ENCODE measurements around the gene PLXNB1.
"Not testable (repeated sequence)": the region's sequence is repeated elsewhere in the genome, so short reads cannot be mapped to it uniquely, and the experiment has no call there.

Gene PLXNB1

GRCh38 chr3:48429960-48430707 is at the start of gene PLXNB1:
Gene PLXNB1, minus strand, starts transcription at chr3:48430086. Its CDS starts 5,475 bp downstream, at chr3:48424611.
- peak within 1 kb of the TSS; percentile 38 for H3K27ac ChIP-seq (ENCODE audit: low read length)
- peak within 1 kb of the TSS; percentile 76 for H3K4me3 ChIP-seq (ENCODE audit: low read length)
- no peaks in the 10 kb centered on the region for H3K9me3 ChIP-seq (ENCODE audit: control insufficient read depth, low read depth, low read length)
- H3K4me1 ChIP-seq (ENCODE audit: control insufficient read depth, low read depth, low read length), result peaks cover 17% of the 10 kb centered on the region
- no peaks in the 10 kb centered on the region for H3K27me3 ChIP-seq (ENCODE audit: control insufficient read depth, insufficient read depth, low read length)
- peaks cover 20% of the 10 kb centered on the region for H3K36me3 ChIP-seq (ENCODE audit: control insufficient read depth, low read depth, low read length)
- H3K9ac ChIP-seq (ENCODE audit: low read length), result peak within 1 kb of the TSS; percentile 79

- H3K27me3 ChIP-seq (ENCODE audit: control insufficient read depth, insufficient read depth, low read length), result no peaks in the 10 kb centered on the region
- peaks cover 11% of the 10 kb centered on the region for H3K4me1 ChIP-seq (ENCODE audit: control insufficient read depth, low read depth, low read length)
- no peak overlapping the region for H3K9ac ChIP-seq (ENCODE audit: low read length)
- H3K36me3 ChIP-seq (ENCODE audit: control insufficient read depth, low read depth, low read length), result no peaks in the 10 kb centered on the region
- no peaks in the 10 kb centered on the region for H3K9me3 ChIP-seq (ENCODE audit: control insufficient read depth, low read depth, low read length)
- H3K4me3 ChIP-seq (ENCODE audit: low read length), result no peak overlapping the region
- no peak overlapping the region for H3K27ac ChIP-seq (ENCODE audit: low read length)
Observed at GRCh38 chr3:48478626-48479555, 49.0 kb upstream of the PLXNB1 start.

- H3K9ac ChIP-seq (ENCODE audit: low read length), result no peak overlapping the region
Observed at GRCh38 chr3:48477959-48478520, 48.2 kb upstream of the PLXNB1 start.

GRCh38 chr3:48476426-48477053 is 46.7 kb upstream of the PLXNB1 start:
- Histone ChIP-seq H3K4me3 (ENCODE audit: low read length) (no peak overlapping the region), H3K4me1 (ENCODE audit: control insufficient read depth, low read depth, low read length) (peaks cover 15% of the 10 kb centered on the region), H3K27me3 (ENCODE audit: control insufficient read depth, insufficient read depth, low read length) (no peaks in the 10 kb centered on the region), H3K36me3 (ENCODE audit: control insufficient read depth, low read depth, low read length) (no peaks in the 10 kb centered on the region), H3K9ac (ENCODE audit: low read length) (no peak overlapping the region), H3K27ac (ENCODE audit: low read length) (no peak overlapping the region), H3K9me3 (ENCODE audit: control insufficient read depth, low read depth, low read length) (no peaks in the 10 kb centered on the region)

More at GRCh38 chr3:48477959-48478520, 48.2 kb upstream of the PLXNB1 start:
- H3K4me1 ChIP-seq (ENCODE audit: control insufficient read depth, low read depth, low read length), result peaks cover 15% of the 10 kb centered on the region
- H3K36me3 ChIP-seq (ENCODE audit: control insufficient read depth, low read depth, low read length), result no peaks in the 10 kb centered on the region
- H3K4me3 ChIP-seq (ENCODE audit: low read length), result no peak overlapping the region
- no peak overlapping the region for H3K27ac ChIP-seq (ENCODE audit: low read length)
- H3K9me3 ChIP-seq (ENCODE audit: control insufficient read depth, low read depth, low read length), result no peaks in the 10 kb centered on the region
- no peaks in the 10 kb centered on the region for H3K27me3 ChIP-seq (ENCODE audit: control insufficient read depth, insufficient read depth, low read length)

GRCh38 chr3:48475188-48475587 is 45.3 kb upstream of the PLXNB1 start:
- H3K4me3 ChIP-seq (ENCODE audit: low read length), result peak overlapping the region; percentile 15
- H3K27ac ChIP-seq (ENCODE audit: low read length), result peak overlapping the region; percentile 40
- peak overlapping the region; percentile 13 for H3K9ac ChIP-seq (ENCODE audit: low read length)

GRCh38 chr3:48474619-48475018 is 44.7 kb upstream of the PLXNB1 start:
- Histone ChIP-seq H3K4me1 (ENCODE audit: control insufficient read depth, low read depth, low read length) (peaks cover 15% of the 10 kb centered on the region), H3K4me3 (ENCODE audit: low read length) (peak overlapping the region; percentile 15), H3K27me3 (ENCODE audit: control insufficient read depth, insufficient read depth, low read length) (no peaks in the 10 kb centered on the region), H3K36me3 (ENCODE audit: control insufficient read depth, low read depth, low read length) (peaks cover 4% of the 10 kb centered on the region), H3K27ac (ENCODE audit: low read length) (peak overlapping the region; percentile 40), H3K9ac (ENCODE audit: low read length) (peak overlapping the region; percentile 13), H3K9me3 (ENCODE audit: control insufficient read depth, low read depth, low read length) (no peaks in the 10 kb centered on the region)

More at GRCh38 chr3:48475188-48475587, 45.3 kb upstream of the PLXNB1 start:
- no peaks in the 10 kb centered on the region for H3K36me3 ChIP-seq (ENCODE audit: control insufficient read depth, low read depth, low read length)
- H3K4me1 ChIP-seq (ENCODE audit: control insufficient read depth, low read depth, low read length), result peaks cover 15% of the 10 kb centered on the region
- no peaks in the 10 kb centered on the region for H3K27me3 ChIP-seq (ENCODE audit: control insufficient read depth, insufficient read depth, low read length)
- H3K9me3 ChIP-seq (ENCODE audit: control insufficient read depth, low read depth, low read length), result no peaks in the 10 kb centered on the region

- not testable (repeated sequence) for H3K9ac ChIP-seq (ENCODE audit: low read length); H3K9me3 ChIP-seq (ENCODE audit: control insufficient read depth, low read depth, low read length); H3K27me3 ChIP-seq (ENCODE audit: control insufficient read depth, insufficient read depth, low read length); H3K4me3 ChIP-seq (ENCODE audit: low read length); H3K27ac ChIP-seq (ENCODE audit: low read length)
- H3K36me3 ChIP-seq (ENCODE audit: control insufficient read depth, low read depth, low read length), result peaks cover 10% of the 10 kb centered on the region
- peaks cover 15% of the 10 kb centered on the region for H3K4me1 ChIP-seq (ENCODE audit: control insufficient read depth, low read depth, low read length)
Observed at GRCh38 chr3:48474031-48474430, 44.1 kb upstream of the PLXNB1 start.

- H3K9ac ChIP-seq (ENCODE audit: low read length), result peak overlapping the region; percentile 86
- H3K4me1 ChIP-seq (ENCODE audit: control insufficient read depth, low read depth, low read length), result peaks cover 15% of the 10 kb centered on the region
Observed at GRCh38 chr3:48473617-48473952, 43.7 kb upstream of the PLXNB1 start.

GRCh38 chr3:48472923-48473616 is 43.2 kb upstream of the PLXNB1 start:
- peaks cover 15% of the 10 kb centered on the region for H3K4me1 ChIP-seq (ENCODE audit: control insufficient read depth, low read depth, low read length)
- H3K36me3 ChIP-seq (ENCODE audit: control insufficient read depth, low read depth, low read length), result peaks cover 19% of the 10 kb centered on the region
- peak overlapping the region; percentile 70 for H3K4me3 ChIP-seq (ENCODE audit: low read length)
- peak overlapping the region; percentile 86 for H3K9ac ChIP-seq (ENCODE audit: low read length)
- H3K27ac ChIP-seq (ENCODE audit: low read length), result peak overlapping the region; percentile 83
- no peaks in the 10 kb centered on the region for H3K27me3 ChIP-seq (ENCODE audit: control insufficient read depth, insufficient read depth, low read length)
- no peaks in the 10 kb centered on the region for H3K9me3 ChIP-seq (ENCODE audit: control insufficient read depth, low read depth, low read length)

More at GRCh38 chr3:48473617-48473952, 43.7 kb upstream of the PLXNB1 start:
- Histone ChIP-seq H3K27ac (ENCODE audit: low read length) (peak overlapping the region; percentile 1), H3K36me3 (ENCODE audit: control insufficient read depth, low read depth, low read length) (peaks cover 14% of the 10 kb centered on the region), H3K4me3 (ENCODE audit: low read length) (no peak overlapping the region), H3K9me3 (ENCODE audit: control insufficient read depth, low read depth, low read length) (no peaks in the 10 kb centered on the region), H3K27me3 (ENCODE audit: control insufficient read depth, insufficient read depth, low read length) (no peaks in the 10 kb centered on the region)

- Histone ChIP-seq H3K9ac (ENCODE audit: low read length) (peak overlapping the region; percentile 86), H3K9me3 (ENCODE audit: control insufficient read depth, low read depth, low read length) (no peaks in the 10 kb centered on the region), H3K4me1 (ENCODE audit: control insufficient read depth, low read depth, low read length) (peaks cover 15% of the 10 kb centered on the region), H3K4me3 (ENCODE audit: low read length) (peak overlapping the region; percentile 70), H3K36me3 (ENCODE audit: control insufficient read depth, low read depth, low read length) (peaks cover 23% of the 10 kb centered on the region), H3K27me3 (ENCODE audit: control insufficient read depth, insufficient read depth, low read length) (no peaks in the 10 kb centered on the region), H3K27ac (ENCODE audit: low read length) (peak overlapping the region; percentile 83)
Observed at GRCh38 chr3:48472673-48472922, 42.7 kb upstream of the PLXNB1 start.

- Histone ChIP-seq H3K27ac (ENCODE audit: low read length) (no peak overlapping the region), H3K36me3 (ENCODE audit: control insufficient read depth, low read depth, low read length) (peaks cover 24% of the 10 kb centered on the region), H3K27me3 (ENCODE audit: control insufficient read depth, insufficient read depth, low read length) (no peaks in the 10 kb centered on the region), H3K9ac (ENCODE audit: low read length) (no peak overlapping the region), H3K9me3 (ENCODE audit: control insufficient read depth, low read depth, low read length) (no peaks in the 10 kb centered on the region), H3K4me3 (ENCODE audit: low read length) (no peak overlapping the region), H3K4me1 (ENCODE audit: control insufficient read depth, low read depth, low read length) (peaks cover 24% of the 10 kb centered on the region)
Observed at GRCh38 chr3:48470286-48470685, 40.4 kb upstream of the PLXNB1 start.

Measured in iPS-18a (cell line).